Activated CD4-positive, alpha-beta T cell treated with anti-CD3 and anti-CD28 coated beads for 24 hours (primary cell): Measurements from ENCODE around the gene SMAD4.

ENCODE experiments used
- DNase-seq, 2 donors: peaks; one replicate each; pipeline ENCODE4 v3.0.0-alpha.2; 2020; ENCODE audit warnings: low read depth in 2 of 2

The SMAD4 gene

GRCh38 chr18:51021226-51021965, 8.6 kb upstream of the SMAD4 start:
- no peak for DNase-seq

- no peak for DNase-seq
Measured at GRCh38 chr18:51025512-51025911, 4.5 kb upstream of the SMAD4 start.

- DNase-seq, result no peak
Measured at GRCh38 chr18:51028201-51028805, 1.7 kb upstream of the SMAD4 start.

GRCh38 chr18:51029378-51029693, 677 bp upstream of the SMAD4 start:
- DNase-seq, result no peak

- peak; percentile 45 to 46 for DNase-seq
Measured at GRCh38 chr18:51030537-51031258, 685 bp downstream of the SMAD4 start.

- no peak for DNase-seq
Measured at GRCh38 chr18:51032193-51032592, 2.2 kb downstream of the SMAD4 start.

GRCh38 chr18:51037230-51037629, 7.2 kb downstream of the SMAD4 start:
- DNase-seq, result no peak

GRCh38 chr18:51038110-51038509, 8.1 kb downstream of the SMAD4 start:
- DNase-seq, result no peak

- no peak for DNase-seq
Measured at GRCh38 chr18:51039138-51040112, 9.4 kb downstream of the SMAD4 start.

GRCh38 chr18:51041677-51042352, 11.8 kb downstream of the SMAD4 start:
- DNase-seq, result no peak

- DNase-seq, result no peak
Measured at GRCh38 chr18:51044928-51045585, 15.0 kb downstream of the SMAD4 start.

- no peak for DNase-seq
Measured at GRCh38 chr18:51048190-51048589, 18.2 kb downstream of the SMAD4 start.

GRCh38 chr18:51049137-51049536, 19.1 kb downstream of the SMAD4 start:
- no peak for DNase-seq

GRCh38 chr18:51051105-51051712, 21.2 kb downstream of the SMAD4 start:
- peak in 1 of 2 donors; percentile 16 for DNase-seq

GRCh38 chr18:51053814-51054213, 23.8 kb downstream of the SMAD4 start:
- no peak for DNase-seq

- no peak for DNase-seq
Measured at GRCh38 chr18:51054764-51055163, 24.8 kb downstream of the SMAD4 start.

GRCh38 chr18:51059969-51060368, 30.0 kb downstream of the SMAD4 start:
- no peak for DNase-seq

GRCh38 chr18:51064256-51064655, 34.2 kb downstream of the SMAD4 start:
- DNase-seq, result no peak

GRCh38 chr18:51066273-51066672, 36.3 kb downstream of the SMAD4 start:
- DNase-seq, result no peak

GRCh38 chr18:51068105-51068504, 38.1 kb downstream of the SMAD4 start:
- DNase-seq, result no peak
